ENCODE results near the gene ARHGDIA.

- no peak for TF ChIP-seq CTCF (IDR thresholded peaks at IDR 0.05)
- no peak for TF ChIP-seq EP300 (IDR thresholded peaks at IDR 0.05)
These were observed 50.0 kb downstream of the ARHGDIA start for GRCh38 chr17:81821147-81821546.
